Right lobe of liver (tissue), 4 donors: ENCODE measurements around the gene C10orf67.

ENCODE experiments used
- CTCF ChIP-seq, 4 donors: fragments of 200-600 bp in 3 of 4; fragments of 450-650 bp in 1 of 4; IDR thresholded peaks; one replicate each; pipeline versions ENCODE4 v1.5.1 to v1.8.0; 2016 to 2022; ENCODE audit warnings: antibody characterized with exemption in 4 of 4, mild to moderate bottlenecking in 2 of 4
- POLR2A ChIP-seq: fragments of 450-650 bp; IDR thresholded peaks from one replicate; pipeline ENCODE4 v1.6.1; 2017; ENCODE audit warnings: antibody characterized with exemption, mild to moderate bottlenecking
- donor health status: DM: no; HTN: no; CAD: no.
- donor health status: DM: no; HTN: no; CAD: no.
- donor health status: DM: no; HTN: yes; CAD: no.

- no peak for TF ChIP-seq POLR2A
- TF ChIP-seq CTCF (IDR thresholded peaks at IDR 0.05): no peak
Measured at GRCh38 chr10:23326544-23327307, 17.9 kb downstream of the C10orf67 start.
